ENCODE results near the gene ELMOD3.

Gene ELMOD3

DNA sequence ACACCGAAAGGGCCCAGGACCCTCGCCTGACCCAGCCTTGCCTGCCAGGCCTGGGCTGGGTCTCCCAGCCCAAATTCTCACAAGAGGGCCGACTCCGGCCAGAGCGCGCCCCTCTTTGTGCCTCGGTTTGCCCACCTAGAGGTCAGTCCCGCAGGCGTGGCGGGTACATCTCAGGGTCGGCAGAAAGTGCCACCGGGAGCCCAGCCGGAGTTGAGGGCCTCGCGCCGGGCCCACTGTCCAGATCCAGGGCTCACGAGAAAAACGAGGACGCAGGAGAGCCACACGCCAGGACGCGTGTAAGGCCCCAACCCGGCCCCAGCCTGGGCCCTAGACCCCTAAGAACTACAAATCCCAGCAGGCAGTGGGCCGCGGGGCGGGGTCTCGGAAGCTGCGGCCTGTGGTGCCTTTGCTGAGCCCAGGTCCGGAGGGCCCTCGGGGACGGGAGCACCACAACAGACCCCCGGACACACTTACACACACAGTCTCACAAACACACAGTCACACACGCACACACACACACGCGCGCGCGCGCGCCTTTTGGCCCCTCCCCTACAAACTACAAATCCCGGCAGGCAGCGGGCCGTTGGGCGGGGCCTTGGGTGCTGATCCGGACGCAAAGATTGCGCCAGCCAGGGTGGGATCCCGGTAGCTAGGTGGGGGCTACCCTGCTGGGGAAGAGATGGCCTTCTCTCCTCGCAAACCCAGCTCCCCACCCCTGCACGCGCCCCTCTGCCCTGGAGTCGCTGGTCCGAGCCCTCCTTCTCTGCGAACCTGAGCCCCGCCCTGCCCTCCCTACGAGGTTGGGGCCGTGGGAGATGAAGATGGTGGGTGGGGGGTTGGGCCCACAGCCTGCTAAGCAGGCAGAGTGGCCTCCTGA, 63.8 kb downstream of the ELMOD3 start, which contains the start of gene SH2D6:
TSS of gene SH2D6 (plus strand) at position 583 of the 877 bp plus-strand sequence. CDS start 10,752 bp downstream, outside the sequence.
- peak within 1 kb of the TSS; percentile 61 for H3K4me3 ChIP-seq (ENCODE audit: low read depth, low read length)
- DNase-seq (ENCODE audit: low read depth), result peak; percentile 34

DNA sequence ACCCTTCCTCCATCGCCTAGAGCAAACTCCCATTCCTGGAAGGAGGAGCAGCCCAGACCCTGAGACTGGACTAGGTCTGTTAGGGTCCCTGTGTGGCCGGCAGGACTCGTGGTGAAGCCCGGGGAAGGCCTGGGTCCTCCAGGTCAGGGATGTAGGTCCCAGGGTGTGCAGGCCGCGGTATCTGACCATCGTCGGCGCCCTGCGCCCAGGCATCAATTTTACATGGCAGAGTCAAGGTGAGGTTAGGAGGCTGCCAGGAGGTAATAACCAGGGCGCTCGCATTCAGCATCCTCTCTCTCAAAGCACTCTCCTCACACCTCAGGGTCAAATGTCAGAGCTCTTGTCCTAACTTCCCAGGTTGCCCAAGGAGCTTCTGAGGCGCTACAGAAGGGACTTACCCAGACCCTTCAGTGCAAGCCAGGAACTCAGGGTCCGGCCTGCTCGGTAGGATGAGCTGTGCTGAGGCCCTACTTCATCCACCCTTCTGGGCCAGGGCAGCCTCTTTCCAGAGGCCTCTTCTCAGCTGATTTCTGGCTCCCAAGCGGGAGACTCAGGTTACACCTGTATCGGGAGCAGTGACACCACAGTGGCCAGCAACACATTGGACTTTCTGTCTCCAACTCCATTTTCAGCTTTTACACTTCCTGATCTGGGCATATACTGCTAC, 64.6 kb downstream of the ELMOD3 start:
- DNase-seq (ENCODE audit: low read depth), result no peak
- H3K4me3 ChIP-seq (ENCODE audit: low read depth, low read length), result peak overlapping the region; percentile 61

GRCh38 chr2:85420536-85421259, 66.1 kb downstream of the ELMOD3 start:
- no peak for DNase-seq (ENCODE audit: low read depth)
- H3K4me3 ChIP-seq (ENCODE audit: low read depth, low read length), result no peak overlapping the region

DNA sequence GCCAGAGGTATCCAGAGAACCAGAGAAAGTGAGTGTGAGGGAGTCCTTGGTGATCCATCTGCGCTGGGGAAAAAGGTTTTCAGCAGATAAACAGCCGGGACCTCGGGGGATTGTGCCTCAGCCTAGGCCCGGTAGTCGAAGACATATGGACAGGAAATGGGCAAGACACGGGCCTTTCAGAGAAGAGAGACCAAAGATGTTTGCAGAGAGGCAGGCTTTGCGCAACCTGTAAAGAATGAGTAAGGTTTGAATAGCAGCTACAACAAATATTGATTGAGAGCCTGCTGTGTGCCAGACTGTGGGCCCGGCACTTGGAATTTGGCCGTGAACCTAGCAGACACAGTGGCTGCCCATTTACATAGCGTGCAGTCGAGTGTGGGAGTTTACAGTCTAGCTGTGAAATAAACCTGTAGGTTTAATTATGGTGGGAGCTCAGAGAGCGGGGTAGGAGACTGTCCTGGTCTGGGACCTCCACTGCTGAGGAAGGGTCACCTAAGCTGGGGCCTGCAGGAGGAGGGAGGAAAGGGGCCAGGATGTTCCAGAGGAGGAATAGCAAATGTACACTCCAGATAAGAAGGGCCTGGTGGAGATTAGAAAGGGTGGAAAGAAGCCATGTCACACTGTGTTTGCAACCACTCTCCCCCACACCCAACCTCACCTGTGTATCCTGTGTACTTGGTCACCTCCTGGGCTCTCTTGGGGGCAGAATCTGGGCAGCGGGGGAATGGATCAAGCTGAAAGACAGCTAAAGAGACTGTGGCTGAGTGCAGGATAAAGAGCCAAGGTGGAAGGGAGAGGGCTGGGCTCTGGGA, 66.9 kb downstream of the ELMOD3 start:
- DNase-seq (ENCODE audit: low read depth), result no peak
- H3K4me3 ChIP-seq (ENCODE audit: low read depth, low read length), result no peak overlapping the region

GRCh38 chr2:85422072-85422457, 67.5 kb downstream of the ELMOD3 start:
- H3K4me3 ChIP-seq (ENCODE audit: low read depth, low read length), result no peak overlapping the region
- no peak for DNase-seq (ENCODE audit: low read depth)

- DNase-seq (ENCODE audit: low read depth), result no peak
- H3K4me3 ChIP-seq (ENCODE audit: low read depth, low read length), result no peak overlapping the region
Observed at GRCh38 chr2:85423525-85423924, 69.0 kb downstream of the ELMOD3 start.

- no peak for DNase-seq (ENCODE audit: low read depth)
- no peak overlapping the region for H3K4me3 ChIP-seq (ENCODE audit: low read depth, low read length)
Observed at GRCh38 chr2:85425588-85425987, 71.0 kb downstream of the ELMOD3 start.

DNA sequence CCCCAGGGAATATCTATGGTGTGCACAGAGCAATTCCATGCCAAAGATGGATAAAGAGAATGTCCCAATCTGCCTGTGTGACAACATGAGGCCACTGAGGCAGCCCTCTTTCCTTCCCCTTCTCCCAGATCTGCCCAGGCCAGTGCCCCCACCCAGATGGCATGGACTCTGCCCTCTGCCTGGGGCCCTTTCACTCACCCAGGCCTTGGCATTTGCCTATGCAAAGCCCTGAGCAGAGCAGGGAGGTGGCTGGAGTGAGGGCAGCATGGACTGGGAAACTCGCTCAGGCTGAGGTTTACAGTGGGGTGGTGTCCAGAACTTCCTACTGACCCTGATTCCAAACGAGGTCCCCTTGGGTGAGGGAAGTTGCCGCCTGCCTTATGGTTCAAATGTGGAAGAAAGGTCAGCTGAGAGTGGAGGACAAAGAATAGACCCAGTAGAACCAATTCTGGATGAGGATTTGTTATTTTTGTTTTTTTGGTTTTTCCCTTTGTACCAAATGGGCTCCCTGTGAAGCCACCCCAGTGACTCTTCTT, 72.8 kb downstream of the ELMOD3 start:
- no peak overlapping the region for H3K4me3 ChIP-seq (ENCODE audit: low read depth, low read length)
- no peak for DNase-seq (ENCODE audit: low read depth)

- DNase-seq (ENCODE audit: low read depth), result no peak
- H3K4me3 ChIP-seq (ENCODE audit: low read depth, low read length), result no peak overlapping the region
Observed at GRCh38 chr2:85428343-85428881, 73.8 kb downstream of the ELMOD3 start.

- no peak overlapping the region for H3K4me3 ChIP-seq (ENCODE audit: low read depth, low read length)
- no peak for DNase-seq (ENCODE audit: low read depth)
Observed at GRCh38 chr2:85429213-85429923, 74.8 kb downstream of the ELMOD3 start.

DNA sequence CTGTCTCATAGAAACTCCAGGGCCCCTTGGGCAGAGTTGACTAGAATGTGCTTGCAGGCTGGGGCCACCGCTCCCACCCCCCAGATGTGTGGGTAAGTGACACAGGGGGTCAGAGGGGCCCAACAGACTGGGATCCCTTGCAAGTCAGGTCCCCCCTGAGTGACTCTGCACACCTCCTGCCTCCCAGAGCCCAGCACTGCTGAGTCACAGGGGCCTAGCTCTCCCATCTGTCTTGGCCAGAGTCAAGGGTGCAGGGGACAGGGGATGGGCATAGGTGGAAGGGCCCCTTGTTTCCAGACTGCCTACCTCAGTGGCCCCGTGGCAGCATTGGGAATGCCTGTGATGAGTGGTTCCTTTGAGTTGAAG, 75.3 kb downstream of the ELMOD3 start:
- DNase-seq (ENCODE audit: low read depth), result no peak
- no peak overlapping the region for H3K4me3 ChIP-seq (ENCODE audit: low read depth, low read length)

GRCh38 chr2:85430752-85431569, 76.4 kb downstream of the ELMOD3 start:
- H3K4me3 ChIP-seq (ENCODE audit: low read depth, low read length), result no peak overlapping the region
- DNase-seq (ENCODE audit: low read depth), result no peak

DNA sequence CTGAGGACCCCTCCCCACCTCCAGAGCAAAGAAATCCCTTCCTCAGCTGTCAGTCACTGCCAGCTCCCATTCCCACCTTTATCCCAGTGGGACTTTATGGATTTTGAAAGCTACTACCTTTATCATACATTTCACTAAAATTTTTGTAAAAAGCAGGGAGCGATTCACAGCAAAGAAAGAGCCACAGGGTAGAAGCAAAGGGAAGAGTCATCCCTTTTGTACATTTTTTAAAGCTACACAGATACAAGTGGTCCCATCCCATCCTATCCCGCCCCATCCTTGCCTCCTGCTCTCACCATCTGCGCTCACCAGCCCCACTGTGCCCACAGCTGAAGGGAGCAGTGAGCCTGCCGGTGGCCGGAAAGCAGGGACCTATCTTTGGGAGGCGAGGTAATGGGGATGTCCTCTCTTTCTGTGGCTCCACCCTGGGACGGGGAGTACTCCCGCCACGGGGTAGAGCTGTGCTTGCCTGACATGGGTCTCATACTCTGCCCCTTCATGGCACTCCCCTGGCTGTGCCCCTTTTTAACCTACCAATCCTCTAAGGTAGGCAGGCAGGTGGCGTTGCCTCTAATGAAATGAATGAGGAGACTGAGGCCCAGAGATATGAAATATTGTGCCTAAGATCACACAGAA, 77.1 kb downstream of the ELMOD3 start:
- H3K4me3 ChIP-seq (ENCODE audit: low read depth, low read length), result no peak overlapping the region
- DNase-seq (ENCODE audit: low read depth), result no peak

DNA sequence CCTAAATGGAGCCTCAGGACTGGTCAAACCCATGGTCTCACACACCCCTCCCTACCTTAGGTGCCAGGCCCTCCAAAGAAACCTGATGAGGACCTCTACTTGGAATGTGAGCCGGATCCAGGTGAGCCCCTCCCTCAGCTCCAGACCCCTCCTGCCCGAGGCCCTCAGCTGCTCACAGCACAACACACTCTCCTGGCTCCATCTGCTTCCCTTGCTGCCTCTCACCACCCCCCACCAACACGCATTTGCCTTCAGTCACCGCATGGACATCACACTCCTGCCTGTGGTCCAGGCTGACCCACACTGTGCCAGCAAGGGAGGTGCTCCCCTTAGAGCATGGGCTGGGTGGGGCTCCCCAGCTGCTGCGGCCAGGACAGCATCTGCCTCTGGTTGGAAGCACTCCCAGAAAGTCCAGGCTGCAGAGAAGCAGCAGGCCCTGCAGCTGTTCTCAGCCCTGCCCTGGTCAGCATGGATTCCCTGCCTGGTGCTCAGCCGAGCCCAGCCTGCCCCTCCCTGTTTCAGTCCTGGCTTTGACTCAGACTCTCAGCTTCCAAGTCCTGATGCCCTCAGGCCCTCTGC, 79.0 kb downstream of the ELMOD3 start:
- DNase-seq (ENCODE audit: low read depth), result peak; percentile 94
- peak overlapping the region; percentile 7 for H3K4me3 ChIP-seq (ENCODE audit: low read depth, low read length)

DNA sequence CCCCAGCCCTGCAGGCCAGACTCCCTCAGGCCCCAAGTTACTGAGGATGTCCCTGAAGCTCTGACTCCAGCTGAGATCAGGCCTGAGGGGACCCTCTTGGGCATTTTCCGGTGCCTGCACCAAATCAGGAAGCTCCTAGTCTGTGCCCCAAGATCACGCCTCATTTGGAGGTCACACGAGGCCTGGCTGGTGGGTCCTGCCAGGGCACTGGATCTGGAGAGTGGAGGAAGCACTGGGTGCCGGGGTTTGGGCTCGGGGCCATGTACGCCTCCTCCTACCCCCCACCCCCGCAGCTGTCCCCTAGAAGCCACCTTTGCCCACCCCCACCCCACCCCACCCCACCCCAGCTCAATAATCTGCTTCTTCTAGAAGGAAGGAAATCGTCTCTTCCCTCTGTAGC, 80.1 kb downstream of the ELMOD3 start:
- H3K4me3 ChIP-seq (ENCODE audit: low read depth, low read length), result no peak overlapping the region
- no peak for DNase-seq (ENCODE audit: low read depth)

GRCh38 chr2:85435220-85435958, 80.8 kb downstream of the ELMOD3 start:
- no peak overlapping the region for H3K4me3 ChIP-seq (ENCODE audit: low read depth, low read length)
- DNase-seq (ENCODE audit: low read depth), result no peak
